ENCODE results near the gene TMEM8B.

DNA sequence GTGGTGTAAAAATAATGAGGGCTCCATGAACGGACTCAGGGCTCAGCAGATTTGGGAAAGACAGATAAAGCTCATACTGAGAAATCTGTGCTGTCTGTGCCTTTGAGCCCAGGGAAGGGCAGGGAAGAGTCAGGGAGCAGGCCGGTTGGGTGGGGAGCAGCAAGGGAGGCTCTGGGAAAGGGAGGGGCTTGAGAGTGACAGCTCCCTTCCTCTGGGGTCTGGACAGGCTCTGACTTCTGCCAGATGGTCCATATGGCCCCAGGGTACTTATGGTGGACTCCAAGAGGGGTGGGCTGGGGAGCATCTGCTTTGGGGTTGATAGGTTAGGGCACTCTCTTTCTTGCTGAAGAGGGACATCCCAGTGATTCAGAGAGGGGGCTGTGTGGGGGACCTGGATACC lies 35.6 kb upstream of the TMEM8B start:
- TF ChIP-seq, protein P1, sequence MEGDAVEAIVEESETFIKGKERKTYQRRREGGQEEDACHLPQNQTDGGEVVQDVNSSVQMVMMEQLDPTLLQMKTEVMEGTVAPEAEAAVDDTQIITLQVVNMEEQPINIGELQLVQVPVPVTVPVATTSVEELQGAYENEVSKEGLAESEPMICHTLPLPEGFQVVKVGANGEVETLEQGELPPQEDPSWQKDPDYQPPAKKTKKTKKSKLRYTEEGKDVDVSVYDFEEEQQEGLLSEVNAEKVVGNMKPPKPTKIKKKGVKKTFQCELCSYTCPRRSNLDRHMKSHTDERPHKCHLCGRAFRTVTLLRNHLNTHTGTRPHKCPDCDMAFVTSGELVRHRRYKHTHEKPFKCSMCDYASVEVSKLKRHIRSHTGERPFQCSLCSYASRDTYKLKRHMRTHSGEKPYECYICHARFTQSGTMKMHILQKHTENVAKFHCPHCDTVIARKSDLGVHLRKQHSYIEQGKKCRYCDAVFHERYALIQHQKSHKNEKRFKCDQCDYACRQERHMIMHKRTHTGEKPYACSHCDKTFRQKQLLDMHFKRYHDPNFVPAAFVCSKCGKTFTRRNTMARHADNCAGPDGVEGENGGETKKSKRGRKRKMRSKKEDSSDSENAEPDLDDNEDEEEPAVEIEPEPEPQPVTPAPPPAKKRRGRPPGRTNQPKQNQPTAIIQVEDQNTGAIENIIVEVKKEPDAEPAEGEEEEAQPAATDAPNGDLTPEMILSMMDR (conservative IDR thresholded peaks at IDR 0.05 in 1 of 2, IDR thresholded peaks at IDR 0.05 in 1 of 2; ENCODE audit: extremely low read depth in 1 of 2, insufficient read depth in 1 of 2, low read depth in 1 of 2, low read length in 2 of 2) = no peak
- no peak for TF ChIP-seq EZH2 (IDR thresholded peaks at IDR 0.05; ENCODE audit: borderline replicate concordance, low read length)
